ENCODE measurements around the gene DLGAP4. TPM values are rescaled to one million over a fixed set of nuclear protein-coding genes. Genes with fewer than 3 reads are reported as not detected.

The DLGAP4 gene
- total and polyA plus RNA-seq, 2 of the 13 experiments (the other 11 are each of a cell fraction or from before 2014, with no cell fraction given) = 15.2 to 26.7 TPM

GRCh38 chr20:36573103-36573797 is 267.1 kb downstream of the DLGAP4 start, which contains the start of gene TGIF2 (continued):
- TF ChIP-seq PRDM15 (CRISPR knock-in tag; IDR thresholded peaks at IDR 0.05) = no peak
- no peak for TF ChIP-seq ZNF7 (CRISPR knock-in tag; IDR thresholded peaks at IDR 0.05)
- TF ChIP-seq ZSCAN30 (CRISPR knock-in tag; IDR thresholded peaks at IDR 0.05) = no peak
- 0 out of 2 replicates have a peak, but pooled peaks have one; percentile 71 for TF ChIP-seq PREB (CRISPR knock-in tag; IDR thresholded peaks at IDR 0.05)
- TF ChIP-seq, protein P1, sequence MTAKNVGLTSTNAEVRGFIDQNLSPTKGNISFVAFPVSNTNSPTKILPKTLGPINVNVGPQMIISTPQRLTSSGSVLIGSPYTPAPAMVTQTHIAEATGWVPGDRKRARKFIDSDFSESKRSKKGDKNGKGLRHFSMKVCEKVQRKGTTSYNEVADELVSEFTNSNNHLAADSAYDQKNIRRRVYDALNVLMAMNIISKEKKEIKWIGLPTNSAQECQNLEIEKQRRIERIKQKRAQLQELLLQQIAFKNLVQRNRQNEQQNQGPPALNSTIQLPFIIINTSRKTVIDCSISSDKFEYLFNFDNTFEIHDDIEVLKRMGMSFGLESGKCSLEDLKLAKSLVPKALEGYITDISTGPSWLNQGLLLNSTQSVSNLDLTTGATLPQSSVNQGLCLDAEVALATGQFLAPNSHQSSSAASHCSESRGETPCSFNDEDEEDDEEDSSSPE (CRISPR knock-in tag; IDR thresholded peaks at IDR 0.05) = peak; percentile 82
- TF ChIP-seq MAFF (IDR thresholded peaks at IDR 0.05; ENCODE audit: low read depth, low read length) = no peak
- TF ChIP-seq POLR2G (IDR thresholded peaks at IDR 0.05; ENCODE audit: low read depth, low read length) = peak; percentile 98
- peak; percentile 95 for TF ChIP-seq ZBTB7B (CRISPR knock-in tag; IDR thresholded peaks at IDR 0.05)
- no peak; the same call in 1 of the 2 replicates for TF ChIP-seq ZNF224 (CRISPR knock-in tag; IDR thresholded peaks at IDR 0.05)
- TF ChIP-seq ZFP62 (CRISPR knock-in tag; IDR thresholded peaks at IDR 0.05) = peak; percentile 85; the same call in 1 of the 2 replicates
- TF ChIP-seq ZNF501 (CRISPR knock-in tag; IDR thresholded peaks at IDR 0.05) = peak; percentile 85
- TF ChIP-seq ZBED4 (CRISPR knock-in tag; IDR thresholded peaks at IDR 0.05; ENCODE audit: borderline replicate concordance) = peak; percentile 80; the same call in 1 of the 2 replicates
- TF ChIP-seq ZNF496 (CRISPR knock-in tag; IDR thresholded peaks at IDR 0.05; ENCODE audit: insufficient replicate concordance) = no peak
- TF ChIP-seq ZBTB20 (CRISPR knock-in tag; IDR thresholded peaks at IDR 0.05; ENCODE audit: borderline replicate concordance, low read depth) = peak; percentile 67
- TF ChIP-seq, protein P2, sequence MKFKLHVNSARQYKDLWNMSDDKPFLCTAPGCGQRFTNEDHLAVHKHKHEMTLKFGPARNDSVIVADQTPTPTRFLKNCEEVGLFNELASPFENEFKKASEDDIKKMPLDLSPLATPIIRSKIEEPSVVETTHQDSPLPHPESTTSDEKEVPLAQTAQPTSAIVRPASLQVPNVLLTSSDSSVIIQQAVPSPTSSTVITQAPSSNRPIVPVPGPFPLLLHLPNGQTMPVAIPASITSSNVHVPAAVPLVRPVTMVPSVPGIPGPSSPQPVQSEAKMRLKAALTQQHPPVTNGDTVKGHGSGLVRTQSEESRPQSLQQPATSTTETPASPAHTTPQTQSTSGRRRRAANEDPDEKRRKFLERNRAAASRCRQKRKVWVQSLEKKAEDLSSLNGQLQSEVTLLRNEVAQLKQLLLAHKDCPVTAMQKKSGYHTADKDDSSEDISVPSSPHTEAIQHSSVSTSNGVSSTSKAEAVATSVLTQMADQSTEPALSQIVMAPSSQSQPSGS (CRISPR knock-in tag; IDR thresholded peaks at IDR 0.05) = no peak; the same call in 1 of the 2 replicates
- peak; percentile 96; the same call in 1 of the 2 replicates for TF ChIP-seq ZNF225 (CRISPR knock-in tag; IDR thresholded peaks at IDR 0.05)

Data from HepG2 (cell line).